Measurements from ENCODE around the gene TBC1D9. TPM values are rescaled to one million over a fixed set of nuclear protein-coding genes. Genes with fewer than 3 reads are reported as not detected.

Gene TBC1D9
- polyA plus RNA-seq, 1 donor (not counting 4 experiments of a cell fraction or from before 2014, with no cell fraction given), result 11.6 TPM

GRCh38 chr4:140776556-140776955 lies 20.4 kb upstream of the TBC1D9 start:
- FAIRE-seq (no peak), DNase-seq (ENCODE audit: low read depth, low spot score) (no peak)
- H3K4me3 ChIP-seq (ENCODE audit: control insufficient read depth in 2 of 3, extremely low read depth in 1 of 3, insufficient read depth in 2 of 3, low read depth in 1 of 3, low read length in 3 of 3), result no peak overlapping the region
- H3K27ac ChIP-seq (ENCODE audit: control insufficient read depth, insufficient read depth, low read length), result no peak overlapping the region
- H2AFZ ChIP-seq (ENCODE audit: control insufficient read depth, low read length), result no peak overlapping the region
- dilution Hi-C loops (cut with MboI; ENCODE audit: extremely low pct_ligation_motif_present, low sequenced_read_pairs), result no loop called here
- H3K27me3 ChIP-seq (ENCODE audit: control insufficient read depth, extremely low read depth, insufficient read depth, low read length), result no peaks in the 10 kb centered on the region
- H3K36me3 ChIP-seq (ENCODE audit: control insufficient read depth in 2 of 2, extremely low read depth in 1 of 2, insufficient read depth in 2 of 2, low read length in 2 of 2), result no peaks in the 10 kb centered on the region
- no peaks in the 10 kb centered on the region for H3K9me1 ChIP-seq (ENCODE audit: control insufficient read depth, extremely low read depth, insufficient read depth, low read length)
- TF ChIP-seq CTCF (optimal IDR thresholded peaks at IDR 0.05 in 1 of 3, IDR thresholded peaks at IDR 0.05 in 1 of 3, conservative IDR thresholded peaks at IDR 0.05 in 1 of 3; ENCODE audit: extremely low read depth in 1 of 3, insufficient read depth in 2 of 3, low read length in 3 of 3), result no peak
- no peak for TF ChIP-seq EZH2 (IDR thresholded peaks at IDR 0.05; ENCODE audit: low read length)
- H3K9ac ChIP-seq (ENCODE audit: control insufficient read depth, extremely low read depth, insufficient read depth, low read length), result no peak overlapping the region
- H3K9me3 ChIP-seq (ENCODE audit: control insufficient read depth, low read depth, low read length), result no peaks in the 10 kb centered on the region
- H3K4me1 ChIP-seq (ENCODE audit: control insufficient read depth, extremely low read depth, insufficient read depth, low read length), result no peaks in the 10 kb centered on the region
- H3K79me2 ChIP-seq (ENCODE audit: control insufficient read depth, insufficient read depth, low read length), result no peaks in the 10 kb centered on the region
- H4K20me1 ChIP-seq (ENCODE audit: control insufficient read depth, extremely low read depth, insufficient read depth, low read length), result no peaks in the 10 kb centered on the region
- no peak overlapping the region for H3K4me2 ChIP-seq (ENCODE audit: control insufficient read depth, extremely low read depth, insufficient read depth, low read depth, low read length)

- FAIRE-seq, result no peak
- dilution Hi-C loops (cut with MboI; ENCODE audit: extremely low pct_ligation_motif_present, low sequenced_read_pairs), result no loop called here
Observed at GRCh38 chr4:140774956-140775355, 18.8 kb upstream of the TBC1D9 start.

More at GRCh38 chr4:140774956-140775355, 18.8 kb upstream of the TBC1D9 start:
- no peak overlapping the region for H2AFZ ChIP-seq (ENCODE audit: control insufficient read depth, low read length)
- H3K9me3 ChIP-seq (ENCODE audit: control insufficient read depth, low read depth, low read length), result no peaks in the 10 kb centered on the region
- no peaks in the 10 kb centered on the region for H3K9me1 ChIP-seq (ENCODE audit: control insufficient read depth, extremely low read depth, insufficient read depth, low read length)
- no peak for TF ChIP-seq CTCF (optimal IDR thresholded peaks at IDR 0.05 in 1 of 3, IDR thresholded peaks at IDR 0.05 in 1 of 3, conservative IDR thresholded peaks at IDR 0.05 in 1 of 3; ENCODE audit: extremely low read depth in 1 of 3, insufficient read depth in 2 of 3, low read length in 3 of 3)
- TF ChIP-seq EZH2 (IDR thresholded peaks at IDR 0.05; ENCODE audit: low read length), result no peak
- H3K4me1 ChIP-seq (ENCODE audit: control insufficient read depth, extremely low read depth, insufficient read depth, low read length), result no peaks in the 10 kb centered on the region
- H3K9ac ChIP-seq (ENCODE audit: control insufficient read depth, extremely low read depth, insufficient read depth, low read length), result no peak overlapping the region
- H4K20me1 ChIP-seq (ENCODE audit: control insufficient read depth, extremely low read depth, insufficient read depth, low read length), result no peaks in the 10 kb centered on the region
- no peaks in the 10 kb centered on the region for H3K79me2 ChIP-seq (ENCODE audit: control insufficient read depth, insufficient read depth, low read length)
- DNase-seq (ENCODE audit: low read depth, low spot score), result no peak
- no peaks in the 10 kb centered on the region for H3K27me3 ChIP-seq (ENCODE audit: control insufficient read depth, extremely low read depth, insufficient read depth, low read length)
- H3K36me3 ChIP-seq (ENCODE audit: control insufficient read depth in 2 of 2, extremely low read depth in 1 of 2, insufficient read depth in 2 of 2, low read length in 2 of 2), result no peaks in the 10 kb centered on the region
- no peak overlapping the region for H3K4me2 ChIP-seq (ENCODE audit: control insufficient read depth, extremely low read depth, insufficient read depth, low read depth, low read length)
- H3K4me3 ChIP-seq (ENCODE audit: control insufficient read depth in 2 of 3, extremely low read depth in 1 of 3, insufficient read depth in 2 of 3, low read depth in 1 of 3, low read length in 3 of 3), result no peak overlapping the region
- no peak overlapping the region for H3K27ac ChIP-seq (ENCODE audit: control insufficient read depth, insufficient read depth, low read length)
